ENCODE measurements around the gene NCOA3. TPM values are rescaled to one million over a fixed set of nuclear protein-coding genes. Genes with fewer than 3 reads are reported as not detected.
A peak's percentile ranks its signal among the peaks of the same experiment; 100 is the strongest.

Gene NCOA3
- total RNA-seq, 1 donor from 2014 or later: 17.9 TPM

- TF ChIP-seq CTCF (conservative IDR thresholded peaks at IDR 0.05; ENCODE audit: low read depth, low read length): peak; percentile 87
- H3K4me3 ChIP-seq (ENCODE audit: low read depth, low read length): no peak overlapping the region
- DNase-seq (ENCODE audit: low read depth): peak; percentile 22
Observed at GRCh38 chr20:47620808-47621805, 119.4 kb downstream of the NCOA3 start.

GRCh38 chr20:47622118-47622665 is 120.5 kb downstream of the NCOA3 start:
- TF ChIP-seq CTCF (conservative IDR thresholded peaks at IDR 0.05; ENCODE audit: low read depth, low read length): no peak
- DNase-seq (ENCODE audit: low read depth): peak; percentile 20
- H3K4me3 ChIP-seq (ENCODE audit: low read depth, low read length): no peak overlapping the region

- no peak for TF ChIP-seq CTCF (conservative IDR thresholded peaks at IDR 0.05; ENCODE audit: low read depth, low read length)
- no peak for DNase-seq (ENCODE audit: low read depth)
- no peak overlapping the region for H3K4me3 ChIP-seq (ENCODE audit: low read depth, low read length)
Observed at GRCh38 chr20:47623206-47623605, 121.5 kb downstream of the NCOA3 start.

- TF ChIP-seq CTCF (conservative IDR thresholded peaks at IDR 0.05; ENCODE audit: low read depth, low read length): no peak
- DNase-seq (ENCODE audit: low read depth): no peak
- no peak overlapping the region for H3K4me3 ChIP-seq (ENCODE audit: low read depth, low read length)
Observed at GRCh38 chr20:47627540-47627939, 125.9 kb downstream of the NCOA3 start.

- no peak overlapping the region for H3K4me3 ChIP-seq (ENCODE audit: low read depth, low read length)
- TF ChIP-seq CTCF (conservative IDR thresholded peaks at IDR 0.05; ENCODE audit: low read depth, low read length): no peak
- no peak for DNase-seq (ENCODE audit: low read depth)
Observed at GRCh38 chr20:47629907-47630306, 128.2 kb downstream of the NCOA3 start.

GRCh38 chr20:47631078-47631477 is 129.4 kb downstream of the NCOA3 start:
- no peak for TF ChIP-seq CTCF (conservative IDR thresholded peaks at IDR 0.05; ENCODE audit: low read depth, low read length)
- H3K4me3 ChIP-seq (ENCODE audit: low read depth, low read length): no peak overlapping the region
- DNase-seq (ENCODE audit: low read depth): no peak
